Measurements from ENCODE around the gene FBXW4.
"Not testable (repeated sequence)": the region's sequence is repeated elsewhere in the genome, so short reads cannot be mapped to it uniquely, and the experiment has no call there.

FBXW4 gene

GRCh38 chr10:101617102-101617823 lies 77.7 kb downstream of the FBXW4 start:
- DNase-seq (ENCODE audit: low read depth in 2 of 2), result no peak

- DNase-seq (ENCODE audit: low read depth in 2 of 2), result no peak
These were observed 78.4 kb downstream of the FBXW4 start for GRCh38 chr10:101616415-101617101.

- DNase-seq (ENCODE audit: low read depth in 2 of 2), result no peak
These were observed 79.3 kb downstream of the FBXW4 start for GRCh38 chr10:101615525-101616116.

GRCh38 chr10:101614663-101615524 lies 80.1 kb downstream of the FBXW4 start:
- DNase-seq (ENCODE audit: low read depth in 2 of 2), result no peak

GRCh38 chr10:101613646-101614045 lies 81.3 kb downstream of the FBXW4 start:
- no peak for DNase-seq (ENCODE audit: low read depth in 2 of 2)

- no peak for DNase-seq (ENCODE audit: low read depth in 2 of 2)
These were observed 82.1 kb downstream of the FBXW4 start for GRCh38 chr10:101612872-101613271.

- no peak for DNase-seq (ENCODE audit: low read depth in 2 of 2)
These were observed 82.9 kb downstream of the FBXW4 start for GRCh38 chr10:101612086-101612485.

- no peak for DNase-seq (ENCODE audit: low read depth in 2 of 2)
These were observed 83.7 kb downstream of the FBXW4 start for GRCh38 chr10:101611096-101611905.

- DNase-seq (ENCODE audit: low read depth in 2 of 2), result no peak
These were observed 85.5 kb downstream of the FBXW4 start for GRCh38 chr10:101609481-101609880.

- DNase-seq (ENCODE audit: low read depth in 2 of 2), result no peak
These were observed 87.8 kb downstream of the FBXW4 start for GRCh38 chr10:101607124-101607523.

GRCh38 chr10:101602761-101603398 lies 92.1 kb downstream of the FBXW4 start:
- DNase-seq (ENCODE audit: low read depth in 2 of 2), result peak; percentile 11 to 22

- DNase-seq (ENCODE audit: low read depth in 2 of 2), result no peak
These were observed 93.4 kb downstream of the FBXW4 start for GRCh38 chr10:101601541-101601940.

GRCh38 chr10:101597091-101597900 lies 97.7 kb downstream of the FBXW4 start:
- no peak for DNase-seq (ENCODE audit: low read depth in 2 of 2)

- DNase-seq (ENCODE audit: low read depth in 2 of 2), result no peak
These were observed 99.2 kb downstream of the FBXW4 start for GRCh38 chr10:101595591-101596433.

GRCh38 chr10:101593331-101593730 lies 101.6 kb downstream of the FBXW4 start:
- not testable (repeated sequence) for DNase-seq (ENCODE audit: low read depth in 2 of 2)

GRCh38 chr10:101588879-101589278 lies 106.1 kb downstream of the FBXW4 start:
- no peak for DNase-seq (ENCODE audit: low read depth in 2 of 2)

GRCh38 chr10:101587725-101588653 lies 107.0 kb downstream of the FBXW4 start, which contains the start of the genes DPCD and POLL:
Gene DPCD (plus strand): TSS chr10:101588321. CDS start chr10:101588337, 16 bp downstream.
Gene POLL (minus strand): TSS chr10:101588257. CDS start chr10:101587360, 897 bp downstream.
- peak; percentile 79 to 82 for DNase-seq (ENCODE audit: low read depth in 2 of 2)

Measured in fibroblast of skin of left biceps (primary cell).